A673 (cell line): ENCODE results near the gene FAM151B. TPM values are rescaled to one million over a fixed set of nuclear protein-coding genes. Genes with fewer than 3 reads are reported as not detected.

Experiments
- BruUV-seq: library from RNA; stranded (reverse); fragments of 400-500 nt; replicated peaks from 2 replicates; lab custom pipeline; 2021; lab: Mats Ljungman, UMichigan
- CTCF ChIA-PET: fragments of 300-600 bp; sonication (Branson Sonifier 250); formaldehyde crosslinking; loops from one replicate; lab custom pipeline; 2022; ENCODE audit warnings: antibody characterized with exemption; lab: Charles Lee
- POLR2A ChIA-PET: fragments of 300-600 bp; sonication (Branson Sonifier 250); formaldehyde crosslinking; loops from one replicate; lab custom pipeline; 2022; ENCODE audit warnings: antibody characterized with exemption; ENCODE audit not compliant: low non-redundant PET; lab: Charles Lee
- DNase-seq: peaks from one replicate; pipeline ENCODE4 v3.0.0-alpha.2; 2015; ENCODE audit warnings: low spot score
- H3K27ac ChIP-seq: fragments of 200-600 bp; sonication (generic); 2 replicates; pipeline ENCODE4 v1.5.1; 2016; ENCODE audit warnings: mixed run types, low read depth, mild to moderate bottlenecking, mixed read lengths, antibody characterized with exemption, low read length; ENCODE audit not compliant: poor library complexity, severe bottlenecking
- H3K27me3 ChIP-seq: fragments of 200-600 bp; sonication (generic); replicated peaks from 2 replicates; pipeline ENCODE4 v1.6.1; 2017; ENCODE audit warnings: mixed run types, low read depth, mild to moderate bottlenecking, mixed read lengths, antibody characterized with exemption, low read length; ENCODE audit not compliant: insufficient read depth, poor library complexity
- H3K36me3 ChIP-seq: fragments of 200-600 bp; sonication (generic); 2 replicates; pipeline ENCODE4 v1.6.1; 2016; ENCODE audit warnings: mixed run types, mild to moderate bottlenecking, mixed read lengths, antibody characterized with exemption, low read length; ENCODE audit not compliant: insufficient read depth, poor library complexity, severe bottlenecking
- H3K4me1 ChIP-seq: fragments of 200-600 bp; sonication (generic); 2 replicates; pipeline ENCODE4 v1.6.1; 2017; ENCODE audit warnings: mixed run types, mild to moderate bottlenecking, mixed read lengths, antibody characterized with exemption, low read length; ENCODE audit not compliant: insufficient read depth, poor library complexity, severe bottlenecking
- H3K4me3 ChIP-seq: fragments of 200-600 bp; sonication (generic); 2 replicates; pipeline ENCODE4 v1.5.1; 2016; ENCODE audit warnings: low read depth, mixed run types, mild to moderate bottlenecking, mixed read lengths, low read length; ENCODE audit not compliant: poor library complexity, severe bottlenecking
- H3K9me3 ChIP-seq: fragments of 200-600 bp; sonication (generic); 2 replicates; pipeline ENCODE4 v1.6.1; 2016; ENCODE audit warnings: mixed run types, low read depth, mild to moderate bottlenecking, mixed read lengths, antibody characterized with exemption, low read length; ENCODE audit not compliant: poor library complexity, severe bottlenecking
- EZH2 ChIP-seq: fragments of 200-600 bp; sonication (generic); IDR thresholded peaks from 2 replicates; pipeline ENCODE4 v1.6.1; 2017; ENCODE audit warnings: borderline replicate concordance, low read depth, mild to moderate bottlenecking, mixed read lengths, antibody characterized with exemption, low read length; ENCODE audit not compliant: poor library complexity, severe bottlenecking
- intact Hi-C: fragments of 100-400 bp; cut with micrococcal nuclease; formaldehyde crosslinking; loops from one replicate; pipeline ENCODE4 v1.10.0; 2022; ENCODE audit not compliant: unreplicated experiment
- total RNA-seq: library from RNA; stranded (reverse); gene quantifications from 2 replicates; pipeline ENCODE4 v1.2.3, GENCODE V29; 2021
- TF ChIP-seq, protein P1 (sequence below): fragments of 300-800, 200-600 bp; sonication (generic); conservative IDR thresholded peaks from 2 replicates; pipeline ENCODE4 v1.5.1; 2017; ENCODE audit warnings: low read depth, mild to moderate bottlenecking, antibody characterized with exemption, low read length, moderate library complexity, mixed read lengths

The FAM151B gene
- total RNA-seq, 1 experiment from 2014 or later: 4.0 TPM

DNA sequence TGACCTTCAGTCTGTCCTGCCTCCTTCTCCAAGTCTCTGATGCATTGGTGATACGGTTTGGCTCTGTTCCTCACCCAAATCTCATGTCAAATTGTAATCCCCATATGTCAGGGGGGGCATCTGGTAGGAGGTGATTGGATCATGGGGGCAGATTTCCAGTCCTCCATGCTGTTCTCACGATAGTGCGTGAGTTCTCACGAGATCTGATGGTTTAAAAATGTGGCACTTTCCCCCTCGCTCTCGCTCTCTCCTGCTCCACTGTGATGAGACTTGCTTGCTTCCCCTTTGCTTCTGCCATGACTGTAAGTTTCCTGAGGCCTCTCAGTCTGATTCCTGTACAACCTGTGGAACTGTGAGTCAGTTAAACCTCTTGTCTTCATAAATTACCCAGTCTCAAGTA is 96.9 kb downstream of the FAM151B start:
- Histone ChIP-seq H3K36me3 (no peaks in the 10 kb centered on the region), H3K4me1 (no peaks in the 10 kb centered on the region), H3K4me3 (no peak overlapping the region), H3K9me3 (no peaks in the 10 kb centered on the region), H3K27me3 (no peaks in the 10 kb centered on the region), H3K27ac (no peak overlapping the region)
- no peak for TF ChIP-seq EZH2
- TF ChIP-seq, protein P1, sequence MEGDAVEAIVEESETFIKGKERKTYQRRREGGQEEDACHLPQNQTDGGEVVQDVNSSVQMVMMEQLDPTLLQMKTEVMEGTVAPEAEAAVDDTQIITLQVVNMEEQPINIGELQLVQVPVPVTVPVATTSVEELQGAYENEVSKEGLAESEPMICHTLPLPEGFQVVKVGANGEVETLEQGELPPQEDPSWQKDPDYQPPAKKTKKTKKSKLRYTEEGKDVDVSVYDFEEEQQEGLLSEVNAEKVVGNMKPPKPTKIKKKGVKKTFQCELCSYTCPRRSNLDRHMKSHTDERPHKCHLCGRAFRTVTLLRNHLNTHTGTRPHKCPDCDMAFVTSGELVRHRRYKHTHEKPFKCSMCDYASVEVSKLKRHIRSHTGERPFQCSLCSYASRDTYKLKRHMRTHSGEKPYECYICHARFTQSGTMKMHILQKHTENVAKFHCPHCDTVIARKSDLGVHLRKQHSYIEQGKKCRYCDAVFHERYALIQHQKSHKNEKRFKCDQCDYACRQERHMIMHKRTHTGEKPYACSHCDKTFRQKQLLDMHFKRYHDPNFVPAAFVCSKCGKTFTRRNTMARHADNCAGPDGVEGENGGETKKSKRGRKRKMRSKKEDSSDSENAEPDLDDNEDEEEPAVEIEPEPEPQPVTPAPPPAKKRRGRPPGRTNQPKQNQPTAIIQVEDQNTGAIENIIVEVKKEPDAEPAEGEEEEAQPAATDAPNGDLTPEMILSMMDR: no peak
- BruUV-seq: no TSS peak
- intact Hi-C loops: no loop called here
- ChIA-PET POLR2A (no interaction called here), CTCF (no interaction called here)
- DNase-seq: no peak

DNA sequence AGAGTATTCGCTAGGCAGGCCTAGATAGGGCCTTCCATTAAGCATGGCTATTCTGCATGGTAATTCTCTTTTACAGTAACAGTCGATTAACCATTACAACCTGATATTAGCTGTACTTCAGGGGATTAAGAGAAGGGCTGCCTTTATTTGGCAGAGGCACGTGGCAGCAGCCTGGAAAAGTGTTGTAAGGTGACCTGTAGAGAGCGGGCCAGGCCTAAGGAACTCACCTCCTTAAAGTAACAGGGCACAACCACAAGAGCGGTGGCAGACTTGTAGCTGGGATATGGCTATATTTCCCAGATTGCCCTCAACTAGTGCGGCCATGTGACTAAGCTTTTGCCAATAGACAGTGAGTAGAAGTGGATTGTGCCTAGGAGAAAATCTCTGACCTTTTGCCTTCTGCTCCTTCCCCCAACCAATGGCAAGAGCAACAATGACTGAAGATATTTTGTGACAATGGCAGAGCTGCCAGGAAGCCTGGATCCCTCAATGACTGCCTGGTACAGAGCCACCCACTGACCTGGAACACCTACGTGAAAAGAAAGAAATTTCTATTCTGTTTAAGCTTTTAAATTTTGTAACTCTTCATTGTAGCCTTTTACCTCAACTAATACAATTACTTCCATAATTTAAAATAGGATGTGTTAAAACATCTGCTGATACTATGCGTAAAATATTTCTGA is 101.1 kb downstream of the FAM151B start:
- no peak overlapping the region for H3K4me3 ChIP-seq
- no peaks in the 10 kb centered on the region for H3K9me3 ChIP-seq
- H3K27ac ChIP-seq: no peak overlapping the region
- intact Hi-C loops: no loop called here
- ChIA-PET POLR2A (no interaction called here), CTCF (no interaction called here)
- no peaks in the 10 kb centered on the region for H3K27me3 ChIP-seq
- H3K36me3 ChIP-seq: no peaks in the 10 kb centered on the region
- no peak for TF ChIP-seq EZH2
- TF ChIP-seq, protein P1: no peak
- H3K4me1 ChIP-seq: no peaks in the 10 kb centered on the region
- no peak for DNase-seq
- no TSS peak for BruUV-seq

DNA sequence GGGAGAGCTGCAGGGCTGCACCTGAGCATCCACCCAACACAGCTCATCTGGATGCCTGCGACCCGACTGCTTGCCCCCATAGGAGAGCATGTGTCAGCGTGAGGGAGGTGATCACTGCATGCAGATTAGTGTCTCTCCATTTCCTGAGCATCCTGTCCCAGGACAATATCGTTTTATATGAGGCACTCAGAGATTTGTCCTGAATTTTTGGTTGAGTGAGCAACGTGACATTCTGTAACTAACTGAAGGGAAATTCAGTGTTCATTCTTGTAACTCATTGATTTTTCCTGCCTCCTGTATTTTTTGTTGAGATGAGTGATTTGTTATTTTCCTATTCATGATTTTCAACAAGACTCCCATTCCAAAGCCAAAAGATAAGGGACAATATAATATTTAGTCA is 102.9 kb downstream of the FAM151B start:
- Histone ChIP-seq H3K4me3 (no peak overlapping the region), H3K27me3 (no peaks in the 10 kb centered on the region), H3K27ac (no peak overlapping the region), H3K4me1 (no peaks in the 10 kb centered on the region), H3K9me3 (no peaks in the 10 kb centered on the region), H3K36me3 (no peaks in the 10 kb centered on the region)
- intact Hi-C loops: no loop called here
- no peak for DNase-seq
- TF ChIP-seq, protein P1: no peak
- no peak for TF ChIP-seq EZH2
- POLR2A ChIA-PET: no interaction called here
- CTCF ChIA-PET: no interaction called here
- BruUV-seq: no TSS peak
